Measurements from ENCODE around the gene TNKS1BP1. TPM values are rescaled to one million over a fixed set of nuclear protein-coding genes. Genes with fewer than 3 reads are reported as not detected.
"Not testable (repeated sequence)": the region's sequence is repeated elsewhere in the genome, so short reads cannot be mapped to it uniquely, and the experiment has no call there.

The TNKS1BP1 gene
- total RNA-seq, 1 donor from 2014 or later, result 14.3 TPM

- ChIA-PET POLR2A (no interaction called here), CTCF (no interaction called here)
- Mint-ChIP-seq H3K27ac (no peak overlapping the region), H3K27me3 (peaks cover 2% of the 10 kb centered on the region), H3K9me3 (no peaks in the 10 kb centered on the region), H3K4me1 (peaks cover 18% of the 10 kb centered on the region), H3K36me3 (ENCODE audit: low read depth) (peaks cover 4% of the 10 kb centered on the region), H3K4me3 (no peak overlapping the region)
- TF ChIP-seq CTCF (IDR thresholded peaks at IDR 0.05), result no peak
- no peak for DNase-seq
- ATAC-seq (ENCODE audit: low read depth), result no peak
- intact Hi-C loops (cut with micrococcal nuclease), result loop anchor here (5.0 kb wide), 1 partner anchor 403 kb away; the partner anchor contains the start of gene SELENOH
Observed at GRCh38 chr11:57339328-57339727, 14.6 kb upstream of the TNKS1BP1 start.

- Mint-ChIP-seq H3K4me3 (no peak within 1 kb of the TSS), H3K4me1 (peaks cover 27% of the 10 kb centered on the region), H3K36me3 (ENCODE audit: low read depth) (peaks cover 14% of the 10 kb centered on the region), H3K9me3 (no peaks in the 10 kb centered on the region), H3K27me3 (peaks cover 2% of the 10 kb centered on the region), H3K27ac (no peak within 1 kb of the TSS)
- ATAC-seq (ENCODE audit: low read depth) (no peak), DNase-seq (no peak)
- TF ChIP-seq CTCF (IDR thresholded peaks at IDR 0.05), result no peak
- POLR2A ChIA-PET, result interaction anchor here (1.0 kb wide), 1 partner anchor 86 kb away, joined by 5 read pairs; no protein-coding TSS in a partner anchor
- intact Hi-C loops (cut with micrococcal nuclease), result loop anchor here (5.0 kb wide), 1 partner anchor 404 kb away; the partner anchor contains the start of gene SELENOH
- CTCF ChIA-PET, result no interaction called here
Observed at GRCh38 chr11:57338142-57338541, 13.4 kb upstream of the TNKS1BP1 start, which contains the start of gene P2RX3. P2RX3 (plus strand) TSS chr11:57338352; CDS start chr11:57338551, 199 bp downstream.

GRCh38 chr11:57336856-57337255, 12.1 kb upstream of the TNKS1BP1 start:
- H3K9me3 Mint-ChIP-seq; DNase-seq; H3K27me3 Mint-ChIP-seq; ATAC-seq (ENCODE audit: low read depth): not testable (repeated sequence)
- intact Hi-C loops (cut with micrococcal nuclease), result loop anchor here (5.0 kb wide), 1 partner anchor 405 kb away; the partner anchor contains the start of gene SELENOH
- peak overlapping the region; percentile 94 for H3K4me3 Mint-ChIP-seq
- POLR2A ChIA-PET, result interaction anchor here (1.5 to 4.2 kb wide), 3 partner anchors 11 to 194 kb away, joined by 4 to 92 read pairs (median 6); partner anchors contain the start of genes TIMM10 and TNKS1BP1
- H3K27ac Mint-ChIP-seq, result peak overlapping the region; percentile 98
- CTCF ChIA-PET, result interaction anchor here (1.1 to 2.0 kb wide), 2 partner anchors 12 to 157 kb away, joined by 4 to 8 read pairs; partner anchors contain the start of gene TNKS1BP1
- H3K4me1 Mint-ChIP-seq, result peaks cover 27% of the 10 kb centered on the region
- H3K36me3 Mint-ChIP-seq (ENCODE audit: low read depth), result peaks cover 27% of the 10 kb centered on the region

- ChIA-PET CTCF (interaction anchor here (1.1 to 2.0 kb wide), 2 partner anchors 11 to 157 kb away, joined by 4 to 8 read pairs; partner anchors contain the start of gene TNKS1BP1), POLR2A (interaction anchor here (0.7 to 4.2 kb wide), 13 partner anchors 9 to 405 kb away, joined by 3 to 92 read pairs (median 4); partner anchors contain the start of genes SELENOH, TIMM10 and TNKS1BP1)
- Mint-ChIP-seq H3K4me1 (peaks cover 27% of the 10 kb centered on the region), H3K27ac (peak overlapping the region; percentile 98), H3K36me3 (ENCODE audit: low read depth) (peaks cover 33% of the 10 kb centered on the region), H3K9me3 (no peaks in the 10 kb centered on the region), H3K27me3 (peaks cover 2% of the 10 kb centered on the region), H3K4me3 (peak overlapping the region; percentile 94)
- intact Hi-C loops (cut with micrococcal nuclease), result loop anchor here (5.0 kb wide), 1 partner anchor 406 kb away; the partner anchor contains the start of gene SELENOH
- ATAC-seq (ENCODE audit: low read depth) (no peak), DNase-seq (no peak)
- TF ChIP-seq CTCF (IDR thresholded peaks at IDR 0.05), result no peak
Observed at GRCh38 chr11:57336111-57336666, 11.4 kb upstream of the TNKS1BP1 start.

GRCh38 chr11:57335343-57336110, 10.8 kb upstream of the TNKS1BP1 start, which contains the start of gene SSRP1:
SSRP1 (minus strand) TSS chr11:57335892; CDS start chr11:57335121, 771 bp downstream.
- no peak for TF ChIP-seq CTCF (IDR thresholded peaks at IDR 0.05)
- Mint-ChIP-seq H3K27me3 (peaks cover 2% of the 10 kb centered on the region), H3K4me1 (peaks cover 27% of the 10 kb centered on the region), H3K4me3 (peak within 1 kb of the TSS; percentile 94), H3K27ac (peak within 1 kb of the TSS; percentile 98), H3K36me3 (ENCODE audit: low read depth) (peaks cover 40% of the 10 kb centered on the region), H3K9me3 (no peaks in the 10 kb centered on the region)
- ChIA-PET CTCF (interaction anchor here (1.1 to 2.0 kb wide), 2 partner anchors 10 to 158 kb away, joined by 4 to 8 read pairs; partner anchors contain the start of gene TNKS1BP1), POLR2A (interaction anchor here (0.7 to 4.2 kb wide), 18 partner anchors 10 to 406 kb away, joined by 3 to 92 read pairs (median 4); partner anchors contain the start of genes CLP1, SELENOH, TIMM10 and TNKS1BP1)
- ATAC-seq (ENCODE audit: low read depth) (peak; percentile 97), DNase-seq (peak; percentile 77)
- intact Hi-C loops (cut with micrococcal nuclease), result loop anchor here (1.0 to 5.0 kb wide), 6 partner anchors 10 to 407 kb away; partner anchors contain the start of genes CLP1, MED19, SELENOH and TIMM10

Data from activated B cell treated with CpG ODN at 0.5 μM for 24 hours (primary cell).